ENCODE data around the gene RAB11FIP4. TPM values are rescaled to one million over a fixed set of nuclear protein-coding genes. Genes with fewer than 3 reads are reported as not detected.

RAB11FIP4 gene
- total and polyA plus RNA-seq, 2 of the 8 experiments (the other 6 are each of a cell fraction or from before 2014, with no cell fraction given) = 21.7 to 53.2 TPM

DNA sequence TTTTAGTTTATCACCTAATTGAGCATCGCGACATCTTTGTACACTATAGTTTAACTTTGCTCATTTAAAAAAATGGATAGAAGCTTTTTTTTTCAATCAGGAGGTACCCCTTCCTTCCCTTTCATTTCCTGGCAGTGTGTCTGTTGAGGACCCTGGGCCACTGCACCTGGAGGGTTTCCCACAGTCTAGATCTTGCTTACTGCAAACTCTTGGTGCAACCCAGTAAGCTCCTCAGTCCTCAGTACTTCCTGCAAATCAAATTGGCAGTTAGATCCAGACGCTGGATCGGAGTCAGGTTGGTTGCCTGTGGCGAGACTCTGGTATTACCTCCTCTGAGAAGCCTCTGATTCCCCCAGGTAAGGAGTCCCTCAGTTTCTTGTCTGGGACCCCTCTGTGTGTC, 162.0 kb downstream of the RAB11FIP4 start (continued):
- TF ChIP-seq, protein P1, sequence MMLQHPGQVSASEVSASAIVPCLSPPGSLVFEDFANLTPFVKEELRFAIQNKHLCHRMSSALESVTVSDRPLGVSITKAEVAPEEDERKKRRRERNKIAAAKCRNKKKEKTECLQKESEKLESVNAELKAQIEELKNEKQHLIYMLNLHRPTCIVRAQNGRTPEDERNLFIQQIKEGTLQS (IDR thresholded peaks at IDR 0.05; ENCODE audit: insufficient read depth, low read depth, low read length) = no peak
- TF ChIP-seq JUND (IDR thresholded peaks at IDR 0.05; ENCODE audit: low read length) (no peak), SIRT6 (IDR thresholded peaks at IDR 0.05; ENCODE audit: low read length) (no peak), SUZ12 (IDR thresholded peaks at IDR 0.05; ENCODE audit: low read length) (no peak), CEBPB (IDR thresholded peaks at IDR 0.05; ENCODE audit: low read depth, low read length) (no peak)
